ENCODE data around the gene SGPL1. TPM values are rescaled to one million over a fixed set of nuclear protein-coding genes. Genes with fewer than 3 reads are reported as not detected.

SGPL1 gene
- total and polyA plus RNA-seq, 2 of the 8 experiments (the other 6 are each of a cell fraction or from before 2014, with no cell fraction given) = 20.5 to 51.6 TPM

GRCh38 chr10:70820976-70821750 lies 5.4 kb downstream of the SGPL1 start:
- H2AFZ ChIP-seq (ENCODE audit: low read length) = no peak overlapping the region
- no peak overlapping the region for H2BK15ac ChIP-seq (ENCODE audit: low read length)
- no peak for DNase-seq (ENCODE audit: low read depth in 1 of 2, low spot score in 2 of 2)
- H2BK5ac ChIP-seq (ENCODE audit: low read depth, low read length) = no peak overlapping the region
- no peak overlapping the region for H3K27ac ChIP-seq (ENCODE audit: low read depth, low read length)
- H2BK12ac ChIP-seq (ENCODE audit: low read depth, low read length) = no peak overlapping the region
- no peak overlapping the region for H3K4ac ChIP-seq (replicated peaks; ENCODE audit: insufficient read length, low read depth, low read length)
- H3K56ac ChIP-seq (replicated peaks; ENCODE audit: insufficient read length, low read depth, low read length) = no peak overlapping the region
- H3K18ac ChIP-seq (ENCODE audit: extremely low read depth, low read length) = no peak overlapping the region
- no peak overlapping the region for H2BK120ac ChIP-seq (replicated peaks; ENCODE audit: low read depth, low read length)
- H3K4me3 ChIP-seq (ENCODE audit: extremely low read depth in 1 of 4, insufficient read depth in 2 of 4, low read depth in 3 of 4, low read length in 4 of 4) = no peak overlapping the region
- H3K27me3 ChIP-seq (replicated peaks in 1 of 4; ENCODE audit: control insufficient read depth in 3 of 4, extremely low read depth in 1 of 4, insufficient read depth in 3 of 4, low read length in 3 of 4) = no peaks in the 10 kb centered on the region
- H4K5ac ChIP-seq (ENCODE audit: insufficient read length, low read depth, low read length) = no peak overlapping the region
- WGBS, 2 experiments (ENCODE audit: extremely low coverage in 1 of 2, insufficient coverage in 1 of 2, insufficient read length in 1 of 2, insufficient replicate concordance in 2 of 2, low coverage in 1 of 2, low lambda C conversion rate in 2 of 2, missing lambda C conversion rate in 1 of 2) = 84% methylated on average over 4 of the region's 4 CpGs; no CpG with 5 or more reads in 1 of the 2 experiments
- H3K9me3 ChIP-seq (ENCODE audit: insufficient read depth in 2 of 2, low read depth in 1 of 2, low read length in 1 of 2) = no peaks in the 10 kb centered on the region
- no peak overlapping the region for H3K9ac ChIP-seq (replicated peaks in 1 of 4; ENCODE audit: extremely low read depth in 1 of 4, low read depth in 3 of 4, low read length in 3 of 4)
- H3K36me3 ChIP-seq (ENCODE audit: control insufficient read depth in 2 of 4, insufficient read depth in 4 of 4, low read length in 3 of 4) = peaks cover 2 to 32% (median 7%) of the 10 kb centered on the region in 4 experiments; a peak in 5 of 8 replicates
- H3K23me2 ChIP-seq (ENCODE audit: low read depth, low read length) = peaks cover 3% of the 10 kb centered on the region; the same call in 1 of the 2 replicates
- FAIRE-seq = no peak
- H2BK20ac ChIP-seq (ENCODE audit: low read length) = no peak overlapping the region
- no peak for TF ChIP-seq TAF7 (optimal IDR thresholded peaks at IDR 0.05; ENCODE audit: borderline replicate concordance, low read depth, low read length)
- TF ChIP-seq, protein P1, sequence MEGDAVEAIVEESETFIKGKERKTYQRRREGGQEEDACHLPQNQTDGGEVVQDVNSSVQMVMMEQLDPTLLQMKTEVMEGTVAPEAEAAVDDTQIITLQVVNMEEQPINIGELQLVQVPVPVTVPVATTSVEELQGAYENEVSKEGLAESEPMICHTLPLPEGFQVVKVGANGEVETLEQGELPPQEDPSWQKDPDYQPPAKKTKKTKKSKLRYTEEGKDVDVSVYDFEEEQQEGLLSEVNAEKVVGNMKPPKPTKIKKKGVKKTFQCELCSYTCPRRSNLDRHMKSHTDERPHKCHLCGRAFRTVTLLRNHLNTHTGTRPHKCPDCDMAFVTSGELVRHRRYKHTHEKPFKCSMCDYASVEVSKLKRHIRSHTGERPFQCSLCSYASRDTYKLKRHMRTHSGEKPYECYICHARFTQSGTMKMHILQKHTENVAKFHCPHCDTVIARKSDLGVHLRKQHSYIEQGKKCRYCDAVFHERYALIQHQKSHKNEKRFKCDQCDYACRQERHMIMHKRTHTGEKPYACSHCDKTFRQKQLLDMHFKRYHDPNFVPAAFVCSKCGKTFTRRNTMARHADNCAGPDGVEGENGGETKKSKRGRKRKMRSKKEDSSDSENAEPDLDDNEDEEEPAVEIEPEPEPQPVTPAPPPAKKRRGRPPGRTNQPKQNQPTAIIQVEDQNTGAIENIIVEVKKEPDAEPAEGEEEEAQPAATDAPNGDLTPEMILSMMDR (IDR thresholded peaks at IDR 0.05; ENCODE audit: control extremely low read depth in 1 of 3, insufficient read depth in 1 of 3, low read depth in 1 of 3, low read length in 3 of 3) = peak in 2 of 3 experiments; percentile 41 to 44; a peak in 3 of 4 replicates
- TF ChIP-seq RAD21 (IDR thresholded peaks at IDR 0.05 in 1 of 2, conservative IDR thresholded peaks at IDR 0.05 in 1 of 2; ENCODE audit: low read depth in 2 of 2, low read length in 2 of 2) = peak; percentile 60 to 69
- no peak for TF ChIP-seq YY1 (IDR thresholded peaks at IDR 0.05; ENCODE audit: low read depth, low read length)
- H4K8ac ChIP-seq (ENCODE audit: extremely low read depth, insufficient read depth, low read length) = no peak overlapping the region
- H3K4me2 ChIP-seq (ENCODE audit: insufficient read depth in 1 of 2, low read depth in 2 of 2, low read length in 2 of 2) = no peak overlapping the region
- peaks cover 4 to 59% of the 10 kb centered on the region in 2 experiments; a peak in 2 of 4 replicates for H3K79me2 ChIP-seq (ENCODE audit: control insufficient read depth in 1 of 2, insufficient read depth in 2 of 2, low read length in 2 of 2)
- peaks cover 0 to 5% of the 10 kb centered on the region in 2 experiments for H4K20me1 ChIP-seq (replicated peaks in 1 of 2; ENCODE audit: control insufficient read depth in 1 of 2, insufficient read depth in 2 of 2, low read length in 2 of 2)
- H3K4me1 ChIP-seq (replicated peaks in 1 of 4; ENCODE audit: control insufficient read depth in 3 of 4, insufficient read depth in 4 of 4, low read length in 3 of 4) = no peaks in the 10 kb centered on the region
- ChIA-PET POLR2A (ENCODE audit: partially characterized antibody) (interaction anchor here (1.0 to 1.7 kb wide), 2 partner anchors 11 to 13 kb away, joined by 3 to 7 read pairs; no protein-coding TSS in a partner anchor), CTCF (ENCODE audit: partially characterized antibody) (interaction anchor here (0.7 to 2.3 kb wide), 11 partner anchors 10 to 272 kb away, joined by 3 to 14 read pairs (median 4); no protein-coding TSS in a partner anchor)
- peaks cover 2% of the 10 kb centered on the region; the same call in 1 of the 2 replicates for H3K79me1 ChIP-seq (ENCODE audit: low read depth, low read length)
- no peak overlapping the region for H3K23ac ChIP-seq (ENCODE audit: insufficient read length)
- H3K14ac ChIP-seq (ENCODE audit: insufficient read length) = no peak overlapping the region
- no peak overlapping the region for H2AK5ac ChIP-seq (ENCODE audit: low read depth, low read length)
- H4K91ac ChIP-seq (replicated peaks; ENCODE audit: insufficient read length, low read length) = no peak overlapping the region
